ENCODE results near the gene MKNK1.

DNA sequence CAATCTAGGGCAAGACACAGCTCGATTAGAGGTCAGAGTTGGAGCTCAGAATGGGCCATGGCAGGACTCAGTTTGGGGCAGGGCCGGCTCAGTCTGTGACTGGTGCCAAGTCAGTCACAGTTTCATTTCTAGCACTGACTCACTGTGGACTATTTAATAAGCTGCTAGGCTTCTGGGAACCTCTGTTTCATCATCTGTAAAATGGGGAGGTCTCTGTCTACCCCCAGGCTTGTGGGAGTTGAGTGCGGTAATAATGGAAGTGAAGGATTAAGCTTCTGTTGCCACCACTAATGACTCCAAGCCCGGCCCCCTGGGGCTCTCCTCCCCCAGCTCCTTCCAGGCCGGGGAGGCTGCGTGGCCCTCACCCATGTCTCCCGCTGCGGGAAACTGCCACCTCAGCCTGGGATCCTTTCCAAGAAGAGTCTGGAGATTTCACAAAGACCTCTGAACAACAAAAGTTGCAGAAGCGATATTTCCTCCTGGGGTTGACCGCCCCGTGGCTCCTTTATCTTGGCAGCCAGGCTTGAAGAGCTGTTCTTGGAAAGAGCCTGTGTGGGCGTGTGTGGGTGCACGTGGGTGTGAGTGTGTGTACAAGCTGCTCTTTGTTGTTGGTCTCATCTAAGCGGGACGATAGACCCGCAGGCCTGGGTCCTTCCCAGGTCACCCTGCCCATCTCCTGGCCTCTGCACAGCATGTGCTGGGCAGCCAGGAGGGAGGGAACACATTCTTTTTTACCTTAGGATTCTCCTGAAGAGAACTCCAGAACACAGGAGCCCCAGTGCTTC, 81.7 kb downstream of the MKNK1 start:
- TF ChIP-seq TAF1 (IDR thresholded peaks at IDR 0.05; ENCODE audit: low read depth, low read length): no peak
- TF ChIP-seq POLR2AphosphoS5 (IDR thresholded peaks at IDR 0.05; ENCODE audit: low read depth, low read length): no peak
